HS-5 (cell line): ENCODE data around the gene RAB29.

Source experiments
- DNase-seq: peaks from one replicate; pipeline ENCODE4 v3.0.0-alpha.2; 2012; ENCODE audit warnings: low read depth

RAB29 gene

GRCh38 chr1:205763980-205764379, 11.3 kb downstream of the RAB29 start:
- DNase-seq, result no peak

- DNase-seq, result no peak
These were observed 14.7 kb downstream of the RAB29 start for GRCh38 chr1:205760606-205761005.

GRCh38 chr1:205756552-205756951, 18.7 kb downstream of the RAB29 start:
- DNase-seq, result no peak

- no peak for DNase-seq
These were observed 20.4 kb downstream of the RAB29 start for GRCh38 chr1:205754857-205755256.

- DNase-seq, result no peak
These were observed 24.1 kb downstream of the RAB29 start for GRCh38 chr1:205751036-205751651.

- peak; percentile 95 for DNase-seq
These were observed 24.9 kb downstream of the RAB29 start, which contains the start of gene NUCKS1 for GRCh38 chr1:205750138-205751035. Gene NUCKS1 (minus strand): TSS chr1:205750182. CDS start chr1:205749973, 209 bp downstream.

- peak; percentile 60 for DNase-seq
These were observed 25.8 kb downstream of the RAB29 start for GRCh38 chr1:205749234-205750137.

GRCh38 chr1:205748403-205749233, 26.7 kb downstream of the RAB29 start:
- no peak for DNase-seq

- no peak for DNase-seq
These were observed 28.4 kb downstream of the RAB29 start for GRCh38 chr1:205746757-205747412.

GRCh38 chr1:205744403-205744802, 30.9 kb downstream of the RAB29 start:
- no peak for DNase-seq

- DNase-seq, result no peak
These were observed 31.3 kb downstream of the RAB29 start for GRCh38 chr1:205743977-205744376.

- no peak for DNase-seq
These were observed 33.6 kb downstream of the RAB29 start for GRCh38 chr1:205741681-205742080.

- DNase-seq, result no peak
These were observed 35.7 kb downstream of the RAB29 start for GRCh38 chr1:205739348-205740160.

GRCh38 chr1:205735218-205735617, 40.1 kb downstream of the RAB29 start:
- DNase-seq, result no peak

- no peak for DNase-seq
These were observed 41.7 kb downstream of the RAB29 start for GRCh38 chr1:205733438-205734175.

- DNase-seq, result no peak
These were observed 45.2 kb downstream of the RAB29 start for GRCh38 chr1:205729945-205730610.

GRCh38 chr1:205726619-205727125, 48.6 kb downstream of the RAB29 start:
- DNase-seq, result no peak

- no peak for DNase-seq
These were observed 49.8 kb downstream of the RAB29 start for GRCh38 chr1:205725514-205725913.
